WTC11 (cell line): ENCODE measurements around the gene GAL. TPM values are rescaled to one million over a fixed set of nuclear protein-coding genes. Genes with fewer than 3 reads are reported as not detected.

ENCODE experiments used
- ATAC-seq: fragments of 200-7000 bp; cut with Tn5 transposase; 2 replicates; pipeline ENCODE4 v1.10.0; 2021; ENCODE audit warnings: mild to moderate bottlenecking, moderate library complexity
- CTCF ChIA-PET: fragments of 300-600 bp; sonication (Branson Sonifier 250); formaldehyde crosslinking; loops from one replicate; lab custom pipeline; 2021; ENCODE audit warnings: antibody characterized with exemption; lab: Charles Lee
- POLR2A ChIA-PET: fragments of 350-600 bp; sonication (Branson Sonifier 250); formaldehyde crosslinking; loops from one replicate; lab custom pipeline; 2021; ENCODE audit warnings: antibody characterized with exemption; lab: Charles Lee
- DNase-seq: peaks from one replicate; pipeline ENCODE4 v3.0.0; 2021; ENCODE audit warnings: low spot score
- H3K27ac Mint-ChIP-seq: 2 replicates; pipeline ENCODE4 v1.8.0; 2021; ENCODE audit warnings: mixed read lengths
- H3K27me3 Mint-ChIP-seq: 2 replicates; pipeline ENCODE4 v1.8.0; 2021; ENCODE audit warnings: low read depth, mild to moderate bottlenecking, moderate library complexity, mixed read lengths
- H3K36me3 Mint-ChIP-seq: 2 replicates; pipeline ENCODE4 v1.8.0; 2021; ENCODE audit warnings: mixed read lengths
- H3K4me1 Mint-ChIP-seq: 2 replicates; pipeline ENCODE4 v1.8.0; 2022; ENCODE audit warnings: mixed read lengths
- H3K4me3 Mint-ChIP-seq: 2 replicates; pipeline ENCODE4 v1.8.0; 2021; ENCODE audit warnings: mild to moderate bottlenecking, moderate library complexity, mixed read lengths
- H3K9me3 Mint-ChIP-seq: 2 replicates; pipeline ENCODE4 v1.8.0; 2021; ENCODE audit warnings: mixed read lengths
- CREB1 ChIP-seq: sonication (generic); formaldehyde crosslinking; IDR thresholded peaks from 2 replicates; pipeline ENCODE4 v1.8.0; 2023; ENCODE audit warnings: mild to moderate bottlenecking, missing genetic modification reagents
- E2F5 ChIP-seq: sonication (generic); formaldehyde crosslinking; IDR thresholded peaks from 2 replicates; pipeline ENCODE4 v1.8.1; 2022; ENCODE audit warnings: mild to moderate bottlenecking, moderate library complexity, missing genetic modification reagents
- NFE2L1 ChIP-seq: sonication (generic); formaldehyde crosslinking; IDR thresholded peaks from 2 replicates; pipeline ENCODE4 v1.8.1; 2023; ENCODE audit warnings: missing genetic modification reagents
- NR2C2 ChIP-seq: sonication (generic); formaldehyde crosslinking; IDR thresholded peaks from 2 replicates; pipeline ENCODE4 v1.8.0; 2022; ENCODE audit warnings: mild to moderate bottlenecking, missing genetic modification reagents
- SMAD3 ChIP-seq: sonication (generic); formaldehyde crosslinking; IDR thresholded peaks from 2 replicates; pipeline ENCODE4 v1.8.0; 2022; ENCODE audit warnings: missing genetic modification reagents, mild to moderate bottlenecking, borderline replicate concordance
- SMAD4 ChIP-seq: sonication (generic); formaldehyde crosslinking; IDR thresholded peaks from 2 replicates; pipeline ENCODE4 v1.8.0; 2022; ENCODE audit warnings: mild to moderate bottlenecking, missing genetic modification reagents
- SP1 ChIP-seq: sonication (generic); formaldehyde crosslinking; conservative IDR thresholded peaks from 2 replicates; pipeline ENCODE4 v1.8.1; 2022; ENCODE audit warnings: missing genetic modification reagents
- TEAD4 ChIP-seq: sonication (generic); formaldehyde crosslinking; IDR thresholded peaks from 2 replicates; pipeline ENCODE4 v1.8.0; 2022; ENCODE audit warnings: mild to moderate bottlenecking, missing genetic modification reagents
- USF2 ChIP-seq: sonication (generic); formaldehyde crosslinking; IDR thresholded peaks from 2 replicates; pipeline ENCODE4 v1.8.1; 2023; ENCODE audit warnings: mild to moderate bottlenecking, missing genetic modification reagents, moderate library complexity
- ZNF281 ChIP-seq: sonication (generic); formaldehyde crosslinking; IDR thresholded peaks from 2 replicates; pipeline ENCODE4 v1.8.0; 2023; ENCODE audit warnings: mild to moderate bottlenecking, missing genetic modification reagents
- ZNF317 ChIP-seq: sonication (generic); formaldehyde crosslinking; IDR thresholded peaks from 2 replicates; pipeline ENCODE4 v1.8.1; 2023; ENCODE audit warnings: low read depth, mild to moderate bottlenecking, moderate library complexity, missing genetic modification reagents, borderline replicate concordance
- ZNF423 ChIP-seq: fragments of 250-450 bp; sonication (Bioruptor Pico); IDR thresholded peaks from 2 replicates; pipeline ENCODE4 v2.1.2; 2022; ENCODE audit warnings: mild to moderate bottlenecking, moderate library complexity
- ZNF512 ChIP-seq: sonication (generic); formaldehyde crosslinking; IDR thresholded peaks from 2 replicates; pipeline ENCODE4 v1.8.1; 2022; ENCODE audit warnings: missing genetic modification reagents, borderline replicate concordance
- total RNA-seq: library from RNA; stranded (reverse); gene quantifications from 3 replicates; pipeline ENCODE4 v1.2.3, GENCODE V29; 2021

Gene GAL
- total RNA-seq, 1 experiment from 2014 or later, result 102 TPM

- TF ChIP-seq ZNF281 (CRISPR knock-in tag) (no peak), SMAD3 (CRISPR knock-in tag) (no peak), USF2 (CRISPR knock-in tag) (no peak), ZNF317 (no peak), TEAD4 (CRISPR knock-in tag) (no peak), ZNF512 (CRISPR knock-in tag) (no peak), NFE2L1 (CRISPR knock-in tag) (no peak), ZNF423 (no peak), SMAD4 (CRISPR knock-in tag) (no peak)
Measured at GRCh38 chr11:68666849-68667248, 17.5 kb upstream of the GAL start (continued).

- peaks cover 7% of the 10 kb centered on the region for H3K4me1 Mint-ChIP-seq
- DNase-seq, result no peak
Measured at GRCh38 chr11:68667511-68668500, 16.5 kb upstream of the GAL start.

More at GRCh38 chr11:68667511-68668500, 16.5 kb upstream of the GAL start:
- Mint-ChIP-seq H3K9me3 (peaks cover 9% of the 10 kb centered on the region), H3K27me3 (no peaks in the 10 kb centered on the region), H3K36me3 (peaks cover 5% of the 10 kb centered on the region; the same call in 1 of the 2 replicates), H3K4me3 (no peak overlapping the region), H3K27ac (no peak overlapping the region)
- ATAC-seq, result no peak
- POLR2A ChIA-PET, result no interaction called here
- TF ChIP-seq CREB1, result no peak
- TF ChIP-seq ZNF512 (CRISPR knock-in tag), result no peak
- TF ChIP-seq SP1 (CRISPR knock-in tag), result no peak
- TF ChIP-seq NR2C2, result no peak
- TF ChIP-seq E2F5, result no peak
- CTCF ChIA-PET, result no interaction called here
